WTC11 (cell line): ENCODE results near the gene PPP6R3. TPM values are rescaled to one million over a fixed set of nuclear protein-coding genes. Genes with fewer than 3 reads are reported as not detected.
A peak's percentile ranks its signal among the peaks of the same experiment; 100 is the strongest.

ENCODE experiments used
- ATAC-seq: fragments of 200-7000 bp; cut with Tn5 transposase; 2 replicates; pipeline ENCODE4 v1.10.0; 2021; ENCODE audit warnings: mild to moderate bottlenecking, moderate library complexity
- CTCF ChIA-PET: fragments of 300-600 bp; sonication (Branson Sonifier 250); formaldehyde crosslinking; loops from one replicate; lab custom pipeline; 2021; ENCODE audit warnings: antibody characterized with exemption; lab: Charles Lee
- POLR2A ChIA-PET: fragments of 350-600 bp; sonication (Branson Sonifier 250); formaldehyde crosslinking; loops from one replicate; lab custom pipeline; 2021; ENCODE audit warnings: antibody characterized with exemption; lab: Charles Lee
- DNase-seq: peaks from one replicate; pipeline ENCODE4 v3.0.0; 2021; ENCODE audit warnings: low spot score
- H3K27ac Mint-ChIP-seq: 2 replicates; pipeline ENCODE4 v1.8.0; 2021; ENCODE audit warnings: mixed read lengths
- H3K27me3 Mint-ChIP-seq: 2 replicates; pipeline ENCODE4 v1.8.0; 2021; ENCODE audit warnings: low read depth, mild to moderate bottlenecking, moderate library complexity, mixed read lengths
- H3K36me3 Mint-ChIP-seq: 2 replicates; pipeline ENCODE4 v1.8.0; 2021; ENCODE audit warnings: mixed read lengths
- H3K4me1 Mint-ChIP-seq: 2 replicates; pipeline ENCODE4 v1.8.0; 2022; ENCODE audit warnings: mixed read lengths
- H3K4me3 Mint-ChIP-seq: 2 replicates; pipeline ENCODE4 v1.8.0; 2021; ENCODE audit warnings: mild to moderate bottlenecking, moderate library complexity, mixed read lengths
- H3K9me3 Mint-ChIP-seq: 2 replicates; pipeline ENCODE4 v1.8.0; 2021; ENCODE audit warnings: mixed read lengths
- ELF4 ChIP-seq: sonication (generic); formaldehyde crosslinking; IDR thresholded peaks from 2 replicates; pipeline ENCODE4 v1.8.1; 2022; ENCODE audit warnings: low read depth, mild to moderate bottlenecking, moderate library complexity, missing genetic modification reagents
- IRF2 ChIP-seq: sonication (generic); formaldehyde crosslinking; IDR thresholded peaks from 2 replicates; pipeline ENCODE4 v1.8.0; 2022; ENCODE audit warnings: low read depth, missing genetic modification reagents, borderline replicate concordance
- MYBL2 ChIP-seq: sonication (generic); formaldehyde crosslinking; IDR thresholded peaks from 2 replicates; pipeline ENCODE4 v1.8.1; 2023; ENCODE audit warnings: mild to moderate bottlenecking, moderate library complexity, missing genetic modification reagents
- NR1H2 ChIP-seq: sonication (generic); formaldehyde crosslinking; IDR thresholded peaks from 2 replicates; pipeline ENCODE4 v1.9.0; 2021; ENCODE audit warnings: mild to moderate bottlenecking, moderate library complexity, missing genetic modification reagents
- NR2C2 ChIP-seq: sonication (generic); formaldehyde crosslinking; IDR thresholded peaks from 2 replicates; pipeline ENCODE4 v1.8.0; 2022; ENCODE audit warnings: mild to moderate bottlenecking, missing genetic modification reagents
- NR3C1 ChIP-seq: sonication (generic); formaldehyde crosslinking; conservative IDR thresholded peaks from 2 replicates; pipeline ENCODE4 v1.8.1; 2023; ENCODE audit warnings: low read depth, mild to moderate bottlenecking, missing genetic modification reagents
- RELA ChIP-seq: sonication (generic); formaldehyde crosslinking; IDR thresholded peaks from 2 replicates; pipeline ENCODE4 v1.8.1; 2022; ENCODE audit warnings: missing genetic modification reagents, mild to moderate bottlenecking, borderline replicate concordance
- SMAD3 ChIP-seq: sonication (generic); formaldehyde crosslinking; IDR thresholded peaks from 2 replicates; pipeline ENCODE4 v1.8.0; 2022; ENCODE audit warnings: missing genetic modification reagents, mild to moderate bottlenecking, borderline replicate concordance
- SOX15 ChIP-seq: fragments of 250-450 bp; sonication (Bioruptor Pico); IDR thresholded peaks from 2 replicates; pipeline ENCODE4 v1.9.0; 2021; ENCODE audit warnings: mild to moderate bottlenecking
- SP1 ChIP-seq: sonication (generic); formaldehyde crosslinking; conservative IDR thresholded peaks from 2 replicates; pipeline ENCODE4 v1.8.1; 2022; ENCODE audit warnings: missing genetic modification reagents
- TEAD4 ChIP-seq: sonication (generic); formaldehyde crosslinking; IDR thresholded peaks from 2 replicates; pipeline ENCODE4 v1.8.0; 2022; ENCODE audit warnings: mild to moderate bottlenecking, missing genetic modification reagents
- TP53 ChIP-seq: sonication (generic); formaldehyde crosslinking; IDR thresholded peaks from 2 replicates; pipeline ENCODE4 v1.8.1; 2023; ENCODE audit warnings: mild to moderate bottlenecking, missing genetic modification reagents
- ZNF396 ChIP-seq: fragments of 250-450 bp; sonication (Bioruptor Pico); IDR thresholded peaks from 2 replicates; pipeline ENCODE4 v1.8.0; 2021; ENCODE audit warnings: mild to moderate bottlenecking, moderate library complexity, borderline replicate concordance
- ZNF416 ChIP-seq: fragments of 250-450 bp; sonication (Bioruptor Pico); IDR thresholded peaks from 2 replicates; pipeline ENCODE4 v1.9.0; 2021; ENCODE audit warnings: mild to moderate bottlenecking, inconsistent platforms
- ZNF671 ChIP-seq: fragments of 250-450 bp; sonication (Bioruptor Pico); IDR thresholded peaks from 2 replicates; pipeline ENCODE4 v1.8.0; 2021; ENCODE audit warnings: mild to moderate bottlenecking
- total RNA-seq: library from RNA; stranded (reverse); gene quantifications from 3 replicates; pipeline ENCODE4 v1.2.3, GENCODE V29; 2021
- TF ChIP-seq, protein P1 (sequence below): sonication (generic); formaldehyde crosslinking; IDR thresholded peaks from 2 replicates; pipeline ENCODE4 v1.8.0; 2022; ENCODE audit warnings: mild to moderate bottlenecking, missing genetic modification reagents
- TF ChIP-seq, protein P2 (sequence below): sonication (generic); formaldehyde crosslinking; IDR thresholded peaks from 2 replicates; pipeline ENCODE4 v1.8.1; 2023; ENCODE audit warnings: mild to moderate bottlenecking, missing genetic modification reagents, borderline replicate concordance
- TF ChIP-seq, protein P3 (sequence below): fragments of 250-450 bp; sonication (Bioruptor Pico); IDR thresholded peaks from 2 replicates; pipeline ENCODE4 v1.9.0; 2021; ENCODE audit warnings: mild to moderate bottlenecking
- TF ChIP-seq, protein P4 (sequence below): fragments of 200-600 bp; IDR thresholded peaks from 2 replicates; pipeline ENCODE4 v1.8.0; 2022; ENCODE audit warnings: antibody characterized with exemption
- TF ChIP-seq, protein P5 (sequence below): sonication (generic); formaldehyde crosslinking; IDR thresholded peaks from 2 replicates; pipeline ENCODE4 v1.8.0; 2022; ENCODE audit warnings: mild to moderate bottlenecking, missing genetic modification reagents
- TF ChIP-seq, protein P6 (sequence below): sonication (generic); formaldehyde crosslinking; IDR thresholded peaks from 2 replicates; pipeline ENCODE4 v1.8.0; 2022; ENCODE audit warnings: mild to moderate bottlenecking, missing genetic modification reagents
- TF ChIP-seq, protein P7 (sequence below): sonication (generic); formaldehyde crosslinking; IDR thresholded peaks from 2 replicates; pipeline ENCODE4 v1.8.1; 2023; ENCODE audit warnings: mild to moderate bottlenecking, moderate library complexity, missing genetic modification reagents

PPP6R3 gene
- total RNA-seq, 1 experiment from 2014 or later = 138 TPM

DNA sequence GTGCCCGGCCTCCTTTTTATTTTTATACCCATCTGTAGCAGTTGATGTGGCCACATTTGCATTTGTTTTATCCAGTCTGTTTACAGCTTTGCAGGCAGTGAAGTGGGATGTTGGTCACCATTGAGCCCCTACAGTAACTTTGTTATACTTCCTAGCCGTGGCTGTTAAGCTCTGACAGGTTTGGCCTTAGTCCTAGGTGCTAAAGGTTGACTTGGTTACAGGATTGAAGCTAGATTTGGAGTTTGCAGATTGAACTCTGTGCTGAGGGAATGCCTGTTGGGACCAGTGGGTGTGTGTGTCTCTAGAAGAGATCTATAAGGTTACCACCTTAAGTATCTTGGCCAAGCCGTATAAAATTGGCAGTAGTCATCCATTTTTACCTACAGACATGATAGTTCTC, 91.2 kb downstream of the PPP6R3 start:
- TF ChIP-seq MYBL2 (CRISPR knock-in tag) (no peak), NR2C2 (CRISPR knock-in tag) (no peak), RELA (no peak), ZNF671 (CRISPR knock-in tag) (no peak), TEAD4 (CRISPR knock-in tag) (no peak), NR3C1 (CRISPR knock-in tag) (no peak), SOX15 (CRISPR knock-in tag) (no peak), ELF4 (CRISPR knock-in tag) (no peak), NR1H2 (CRISPR knock-in tag) (no peak), IRF2 (CRISPR knock-in tag) (no peak)
- TF ChIP-seq, protein P1, sequence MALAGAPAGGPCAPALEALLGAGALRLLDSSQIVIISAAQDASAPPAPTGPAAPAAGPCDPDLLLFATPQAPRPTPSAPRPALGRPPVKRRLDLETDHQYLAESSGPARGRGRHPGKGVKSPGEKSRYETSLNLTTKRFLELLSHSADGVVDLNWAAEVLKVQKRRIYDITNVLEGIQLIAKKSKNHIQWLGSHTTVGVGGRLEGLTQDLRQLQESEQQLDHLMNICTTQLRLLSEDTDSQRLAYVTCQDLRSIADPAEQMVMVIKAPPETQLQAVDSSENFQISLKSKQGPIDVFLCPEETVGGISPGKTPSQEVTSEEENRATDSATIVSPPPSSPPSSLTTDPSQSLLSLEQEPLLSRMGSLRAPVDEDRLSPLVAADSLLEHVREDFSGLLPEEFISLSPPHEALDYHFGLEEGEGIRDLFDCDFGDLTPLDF (CRISPR knock-in tag) = no peak
- TF ChIP-seq, protein P2, sequence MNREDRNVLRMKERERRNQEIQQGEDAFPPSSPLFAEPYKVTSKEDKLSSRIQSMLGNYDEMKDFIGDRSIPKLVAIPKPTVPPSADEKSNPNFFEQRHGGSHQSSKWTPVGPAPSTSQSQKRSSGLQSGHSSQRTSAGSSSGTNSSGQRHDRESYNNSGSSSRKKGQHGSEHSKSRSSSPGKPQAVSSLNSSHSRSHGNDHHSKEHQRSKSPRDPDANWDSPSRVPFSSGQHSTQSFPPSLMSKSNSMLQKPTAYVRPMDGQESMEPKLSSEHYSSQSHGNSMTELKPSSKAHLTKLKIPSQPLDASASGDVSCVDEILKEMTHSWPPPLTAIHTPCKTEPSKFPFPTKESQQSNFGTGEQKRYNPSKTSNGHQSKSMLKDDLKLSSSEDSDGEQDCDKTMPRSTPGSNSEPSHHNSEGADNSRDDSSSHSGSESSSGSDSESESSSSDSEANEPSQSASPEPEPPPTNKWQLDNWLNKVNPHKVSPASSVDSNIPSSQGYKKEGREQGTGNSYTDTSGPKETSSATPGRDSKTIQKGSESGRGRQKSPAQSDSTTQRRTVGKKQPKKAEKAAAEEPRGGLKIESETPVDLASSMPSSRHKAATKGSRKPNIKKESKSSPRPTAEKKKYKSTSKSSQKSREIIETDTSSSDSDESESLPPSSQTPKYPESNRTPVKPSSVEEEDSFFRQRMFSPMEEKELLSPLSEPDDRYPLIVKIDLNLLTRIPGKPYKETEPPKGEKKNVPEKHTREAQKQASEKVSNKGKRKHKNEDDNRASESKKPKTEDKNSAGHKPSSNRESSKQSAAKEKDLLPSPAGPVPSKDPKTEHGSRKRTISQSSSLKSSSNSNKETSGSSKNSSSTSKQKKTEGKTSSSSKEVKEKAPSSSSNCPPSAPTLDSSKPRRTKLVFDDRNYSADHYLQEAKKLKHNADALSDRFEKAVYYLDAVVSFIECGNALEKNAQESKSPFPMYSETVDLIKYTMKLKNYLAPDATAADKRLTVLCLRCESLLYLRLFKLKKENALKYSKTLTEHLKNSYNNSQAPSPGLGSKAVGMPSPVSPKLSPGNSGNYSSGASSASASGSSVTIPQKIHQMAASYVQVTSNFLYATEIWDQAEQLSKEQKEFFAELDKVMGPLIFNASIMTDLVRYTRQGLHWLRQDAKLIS (CRISPR knock-in tag) = no peak
- TF ChIP-seq, protein P3, sequence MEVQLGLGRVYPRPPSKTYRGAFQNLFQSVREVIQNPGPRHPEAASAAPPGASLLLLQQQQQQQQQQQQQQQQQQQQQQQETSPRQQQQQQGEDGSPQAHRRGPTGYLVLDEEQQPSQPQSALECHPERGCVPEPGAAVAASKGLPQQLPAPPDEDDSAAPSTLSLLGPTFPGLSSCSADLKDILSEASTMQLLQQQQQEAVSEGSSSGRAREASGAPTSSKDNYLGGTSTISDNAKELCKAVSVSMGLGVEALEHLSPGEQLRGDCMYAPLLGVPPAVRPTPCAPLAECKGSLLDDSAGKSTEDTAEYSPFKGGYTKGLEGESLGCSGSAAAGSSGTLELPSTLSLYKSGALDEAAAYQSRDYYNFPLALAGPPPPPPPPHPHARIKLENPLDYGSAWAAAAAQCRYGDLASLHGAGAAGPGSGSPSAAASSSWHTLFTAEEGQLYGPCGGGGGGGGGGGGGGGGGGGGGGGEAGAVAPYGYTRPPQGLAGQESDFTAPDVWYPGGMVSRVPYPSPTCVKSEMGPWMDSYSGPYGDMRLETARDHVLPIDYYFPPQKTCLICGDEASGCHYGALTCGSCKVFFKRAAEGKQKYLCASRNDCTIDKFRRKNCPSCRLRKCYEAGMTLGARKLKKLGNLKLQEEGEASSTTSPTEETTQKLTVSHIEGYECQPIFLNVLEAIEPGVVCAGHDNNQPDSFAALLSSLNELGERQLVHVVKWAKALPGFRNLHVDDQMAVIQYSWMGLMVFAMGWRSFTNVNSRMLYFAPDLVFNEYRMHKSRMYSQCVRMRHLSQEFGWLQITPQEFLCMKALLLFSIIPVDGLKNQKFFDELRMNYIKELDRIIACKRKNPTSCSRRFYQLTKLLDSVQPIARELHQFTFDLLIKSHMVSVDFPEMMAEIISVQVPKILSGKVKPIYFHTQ (CRISPR knock-in tag) = no peak
- TF ChIP-seq, protein P4, sequence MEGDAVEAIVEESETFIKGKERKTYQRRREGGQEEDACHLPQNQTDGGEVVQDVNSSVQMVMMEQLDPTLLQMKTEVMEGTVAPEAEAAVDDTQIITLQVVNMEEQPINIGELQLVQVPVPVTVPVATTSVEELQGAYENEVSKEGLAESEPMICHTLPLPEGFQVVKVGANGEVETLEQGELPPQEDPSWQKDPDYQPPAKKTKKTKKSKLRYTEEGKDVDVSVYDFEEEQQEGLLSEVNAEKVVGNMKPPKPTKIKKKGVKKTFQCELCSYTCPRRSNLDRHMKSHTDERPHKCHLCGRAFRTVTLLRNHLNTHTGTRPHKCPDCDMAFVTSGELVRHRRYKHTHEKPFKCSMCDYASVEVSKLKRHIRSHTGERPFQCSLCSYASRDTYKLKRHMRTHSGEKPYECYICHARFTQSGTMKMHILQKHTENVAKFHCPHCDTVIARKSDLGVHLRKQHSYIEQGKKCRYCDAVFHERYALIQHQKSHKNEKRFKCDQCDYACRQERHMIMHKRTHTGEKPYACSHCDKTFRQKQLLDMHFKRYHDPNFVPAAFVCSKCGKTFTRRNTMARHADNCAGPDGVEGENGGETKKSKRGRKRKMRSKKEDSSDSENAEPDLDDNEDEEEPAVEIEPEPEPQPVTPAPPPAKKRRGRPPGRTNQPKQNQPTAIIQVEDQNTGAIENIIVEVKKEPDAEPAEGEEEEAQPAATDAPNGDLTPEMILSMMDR = no peak
- TF ChIP-seq, protein P5, sequence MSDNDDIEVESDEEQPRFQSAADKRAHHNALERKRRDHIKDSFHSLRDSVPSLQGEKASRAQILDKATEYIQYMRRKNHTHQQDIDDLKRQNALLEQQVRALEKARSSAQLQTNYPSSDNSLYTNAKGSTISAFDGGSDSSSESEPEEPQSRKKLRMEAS (CRISPR knock-in tag) = no peak
- TF ChIP-seq, all 79 proteins: peak for 0
- ATAC-seq (no peak), DNase-seq (no peak)
- peak overlapping the region; percentile 66; the same call in 1 of the 2 replicates for H3K27ac Mint-ChIP-seq
- no peaks in the 10 kb centered on the region for H3K27me3 Mint-ChIP-seq
- H3K4me1 Mint-ChIP-seq = peaks cover 12% of the 10 kb centered on the region
- no peaks in the 10 kb centered on the region for H3K9me3 Mint-ChIP-seq
- POLR2A ChIA-PET = interaction anchor here (1.3 kb wide), 1 partner anchor 17 kb away, joined by 4 read pairs; no protein-coding TSS in a partner anchor
- peaks cover 51% of the 10 kb centered on the region for H3K36me3 Mint-ChIP-seq
- CTCF ChIA-PET = no interaction called here
- no peak overlapping the region for H3K4me3 Mint-ChIP-seq

DNA sequence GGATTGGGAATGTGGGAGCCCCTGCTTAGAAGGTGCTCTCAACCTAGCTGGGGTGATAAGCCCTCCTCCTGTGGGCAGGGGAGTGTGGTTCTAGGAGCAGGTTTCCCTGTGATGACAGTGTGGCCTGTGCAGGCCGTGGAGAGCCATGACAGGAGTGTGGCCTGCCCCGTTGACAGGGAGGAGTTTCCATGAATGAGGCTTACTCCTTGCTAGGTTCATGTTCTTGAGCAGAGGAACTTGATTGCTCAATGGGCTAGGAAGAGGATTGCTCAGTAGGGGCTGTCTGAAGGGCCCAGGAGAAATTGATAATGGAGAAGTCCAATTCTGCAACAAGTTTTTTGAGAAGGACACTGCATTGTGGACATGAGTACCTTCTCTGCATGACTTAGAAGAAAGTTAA, 92.0 kb downstream of the PPP6R3 start:
- Mint-ChIP-seq H3K27me3 (no peaks in the 10 kb centered on the region), H3K4me1 (peaks cover 12% of the 10 kb centered on the region), H3K9me3 (no peaks in the 10 kb centered on the region), H3K27ac (no peak overlapping the region), H3K4me3 (no peak overlapping the region), H3K36me3 (peaks cover 46% of the 10 kb centered on the region)
- ChIA-PET POLR2A (no interaction called here), CTCF (no interaction called here)
- no peak for DNase-seq
- ATAC-seq = no peak
- TF ChIP-seq ZNF396 (CRISPR knock-in tag) = no peak
- no peak for TF ChIP-seq SMAD3 (CRISPR knock-in tag)
- TF ChIP-seq, protein P6, sequence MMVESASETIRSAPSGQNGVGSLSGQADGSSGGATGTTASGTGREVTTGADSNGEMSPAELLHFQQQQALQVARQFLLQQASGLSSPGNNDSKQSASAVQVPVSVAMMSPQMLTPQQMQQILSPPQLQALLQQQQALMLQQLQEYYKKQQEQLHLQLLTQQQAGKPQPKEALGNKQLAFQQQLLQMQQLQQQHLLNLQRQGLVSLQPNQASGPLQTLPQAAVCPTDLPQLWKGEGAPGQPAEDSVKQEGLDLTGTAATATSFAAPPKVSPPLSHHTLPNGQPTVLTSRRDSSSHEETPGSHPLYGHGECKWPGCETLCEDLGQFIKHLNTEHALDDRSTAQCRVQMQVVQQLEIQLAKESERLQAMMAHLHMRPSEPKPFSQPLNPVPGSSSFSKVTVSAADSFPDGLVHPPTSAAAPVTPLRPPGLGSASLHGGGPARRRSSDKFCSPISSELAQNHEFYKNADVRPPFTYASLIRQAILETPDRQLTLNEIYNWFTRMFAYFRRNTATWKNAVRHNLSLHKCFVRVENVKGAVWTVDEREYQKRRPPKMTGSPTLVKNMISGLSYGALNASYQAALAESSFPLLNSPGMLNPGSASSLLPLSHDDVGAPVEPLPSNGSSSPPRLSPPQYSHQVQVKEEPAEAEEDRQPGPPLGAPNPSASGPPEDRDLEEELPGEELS = no peak
- TF ChIP-seq, protein P7, sequence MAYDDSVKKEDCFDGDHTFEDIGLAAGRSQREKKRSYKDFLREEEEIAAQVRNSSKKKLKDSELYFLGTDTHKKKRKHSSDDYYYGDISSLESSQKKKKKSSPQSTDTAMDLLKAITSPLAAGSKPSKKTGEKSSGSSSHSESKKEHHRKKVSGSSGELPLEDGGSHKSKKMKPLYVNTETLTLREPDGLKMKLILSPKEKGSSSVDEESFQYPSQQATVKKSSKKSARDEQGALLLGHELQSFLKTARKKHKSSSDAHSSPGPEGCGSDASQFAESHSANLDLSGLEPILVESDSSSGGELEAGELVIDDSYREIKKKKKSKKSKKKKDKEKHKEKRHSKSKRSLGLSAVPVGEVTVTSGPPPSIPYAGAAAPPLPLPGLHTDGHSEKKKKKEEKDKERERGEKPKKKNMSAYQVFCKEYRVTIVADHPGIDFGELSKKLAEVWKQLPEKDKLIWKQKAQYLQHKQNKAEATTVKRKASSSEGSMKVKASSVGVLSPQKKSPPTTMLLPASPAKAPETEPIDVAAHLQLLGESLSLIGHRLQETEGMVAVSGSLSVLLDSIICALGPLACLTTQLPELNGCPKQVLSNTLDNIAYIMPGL (CRISPR knock-in tag) = no peak
- TF ChIP-seq ZNF416 (CRISPR knock-in tag) = no peak
- no peak for TF ChIP-seq SP1 (CRISPR knock-in tag)
- no peak for TF ChIP-seq TP53 (CRISPR knock-in tag)
